GM12872 (cell line): ENCODE measurements around the gene IFNGR2.

Experiments used
- CTCF ChIP-seq: IDR thresholded peaks from 3 replicates; pipeline ENCODE4 v1.5.1; 2011; ENCODE audit warnings: low read depth, mild to moderate bottlenecking, low read length, moderate library complexity; ENCODE audit not compliant: insufficient read depth

The IFNGR2 gene

GRCh38 chr21:33411949-33412430 is 8.8 kb downstream of the IFNGR2 start:
- no peak for TF ChIP-seq CTCF

- no peak for TF ChIP-seq CTCF
Measured at GRCh38 chr21:33412832-33413519, 9.8 kb downstream of the IFNGR2 start.

GRCh38 chr21:33414068-33414467 is 10.9 kb downstream of the IFNGR2 start:
- TF ChIP-seq CTCF = no peak

- no peak for TF ChIP-seq CTCF
Measured at GRCh38 chr21:33414926-33415325, 11.7 kb downstream of the IFNGR2 start.

GRCh38 chr21:33418691-33419090 is 15.5 kb downstream of the IFNGR2 start:
- TF ChIP-seq CTCF = no peak

GRCh38 chr21:33419538-33420123 is 16.4 kb downstream of the IFNGR2 start:
- no peak for TF ChIP-seq CTCF

- no peak for TF ChIP-seq CTCF
Measured at GRCh38 chr21:33421713-33422393, 18.6 kb downstream of the IFNGR2 start.
